ENCODE data around the gene CYSRT1.

DNA sequence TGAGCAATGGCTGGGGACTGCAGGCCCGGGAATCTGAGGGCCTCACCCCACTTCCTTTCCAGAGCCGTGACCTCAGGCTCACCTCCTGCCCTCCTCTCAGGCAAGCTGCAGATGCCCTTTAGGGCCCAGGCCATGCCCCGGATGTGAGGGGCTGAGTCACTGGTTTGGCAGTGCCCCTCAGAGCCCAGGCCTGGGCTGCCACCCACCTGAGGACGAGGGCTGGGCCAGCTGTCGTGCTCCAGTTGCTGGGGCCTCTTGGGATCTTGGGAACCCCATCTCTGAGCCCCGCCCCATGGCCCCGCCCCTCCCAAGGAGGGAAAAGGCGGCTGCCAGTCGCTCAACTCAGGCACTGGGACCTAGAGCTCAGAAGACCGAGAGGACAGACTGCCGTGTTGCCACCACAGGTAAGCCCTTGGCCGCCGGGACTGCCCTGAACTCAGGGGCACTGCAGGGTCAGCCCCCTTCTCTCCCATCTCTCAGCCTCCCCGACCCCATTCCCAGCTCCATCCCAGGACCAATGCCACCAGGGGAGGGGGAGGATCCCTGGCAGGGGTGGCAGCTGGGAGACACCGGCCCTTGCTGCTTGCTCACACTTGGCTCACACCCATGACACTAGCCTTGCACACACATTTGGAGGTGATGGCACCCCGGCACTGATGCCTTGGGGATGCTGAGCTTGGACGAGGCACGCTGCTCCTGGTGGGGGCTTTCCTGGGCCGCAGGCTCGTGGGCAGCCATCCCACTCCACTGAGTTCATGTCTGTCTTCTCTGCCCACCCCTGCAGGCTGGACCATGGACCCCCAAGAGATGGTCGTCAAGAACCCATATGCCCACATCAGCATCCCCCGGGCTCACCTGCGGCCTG is at the start of gene CYSRT1:
- TF ChIP-seq EZH2 (IDR thresholded peaks at IDR 0.05; ENCODE audit: low read length, unreplicated experiment) (no peak), EZH2phosphoT487 (IDR thresholded peaks at IDR 0.05; ENCODE audit: borderline replicate concordance, low read length) (no peak)
- TF ChIP-seq, protein P1, sequence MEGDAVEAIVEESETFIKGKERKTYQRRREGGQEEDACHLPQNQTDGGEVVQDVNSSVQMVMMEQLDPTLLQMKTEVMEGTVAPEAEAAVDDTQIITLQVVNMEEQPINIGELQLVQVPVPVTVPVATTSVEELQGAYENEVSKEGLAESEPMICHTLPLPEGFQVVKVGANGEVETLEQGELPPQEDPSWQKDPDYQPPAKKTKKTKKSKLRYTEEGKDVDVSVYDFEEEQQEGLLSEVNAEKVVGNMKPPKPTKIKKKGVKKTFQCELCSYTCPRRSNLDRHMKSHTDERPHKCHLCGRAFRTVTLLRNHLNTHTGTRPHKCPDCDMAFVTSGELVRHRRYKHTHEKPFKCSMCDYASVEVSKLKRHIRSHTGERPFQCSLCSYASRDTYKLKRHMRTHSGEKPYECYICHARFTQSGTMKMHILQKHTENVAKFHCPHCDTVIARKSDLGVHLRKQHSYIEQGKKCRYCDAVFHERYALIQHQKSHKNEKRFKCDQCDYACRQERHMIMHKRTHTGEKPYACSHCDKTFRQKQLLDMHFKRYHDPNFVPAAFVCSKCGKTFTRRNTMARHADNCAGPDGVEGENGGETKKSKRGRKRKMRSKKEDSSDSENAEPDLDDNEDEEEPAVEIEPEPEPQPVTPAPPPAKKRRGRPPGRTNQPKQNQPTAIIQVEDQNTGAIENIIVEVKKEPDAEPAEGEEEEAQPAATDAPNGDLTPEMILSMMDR (conservative IDR thresholded peaks at IDR 0.05; ENCODE audit: low read depth, low read length) = no peak
